HG03558 (cell line): ENCODE measurements around the gene TBC1D8.
A peak's percentile ranks its signal among the peaks of the same experiment; 100 is the strongest.

Experiments used
- ATAC-seq: cut with Tn5 transposase; IDR thresholded peaks from one replicate; pipeline ENCODE4 v1.9.1; 2021; ENCODE audit warnings: moderate number of reproducible peaks; ENCODE audit not compliant: unreplicated experiment; ENCODE audit errors: extremely low read depth

The TBC1D8 gene

GRCh38 chr2:100986157-100986556 is 165.0 kb downstream of the TBC1D8 start:
- no peak for ATAC-seq

- no peak for ATAC-seq
These were observed 166.3 kb downstream of the TBC1D8 start for GRCh38 chr2:100984892-100985307.

DNA sequence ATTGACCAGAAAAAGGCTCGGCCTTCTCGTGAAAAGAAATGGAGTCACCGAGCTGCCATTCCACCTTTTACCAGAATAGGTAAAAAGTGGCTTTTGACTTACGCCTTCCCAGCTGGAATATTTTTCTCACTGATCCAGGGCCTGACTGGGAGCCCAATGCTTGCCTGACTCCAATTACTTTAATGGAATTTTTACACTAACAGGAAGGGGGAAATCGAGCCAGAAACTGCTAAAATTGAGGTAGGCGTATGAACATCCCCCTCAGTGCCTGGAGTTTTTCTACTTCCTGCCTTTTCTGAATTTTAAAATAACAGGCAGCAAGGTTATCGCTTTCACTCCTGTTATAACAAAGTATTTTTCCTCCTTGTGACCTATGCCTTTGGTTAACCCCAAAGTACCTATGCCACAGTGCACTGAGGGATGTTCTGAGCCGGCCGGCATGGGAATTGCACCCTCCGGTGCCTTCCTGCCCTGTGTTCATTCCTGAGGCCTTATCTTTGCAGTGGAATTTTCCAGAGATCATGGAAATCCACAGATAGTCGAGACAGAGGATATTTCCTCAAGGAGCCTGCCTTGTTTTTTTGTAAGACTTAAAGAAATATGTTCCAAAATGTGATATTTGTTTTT is 167.4 kb downstream of the TBC1D8 start:
- no peak for ATAC-seq

GRCh38 chr2:100983201-100983600 is 168.0 kb downstream of the TBC1D8 start:
- no peak for ATAC-seq

- no peak for ATAC-seq
These were observed 168.7 kb downstream of the TBC1D8 start for GRCh38 chr2:100982431-100982861.

DNA sequence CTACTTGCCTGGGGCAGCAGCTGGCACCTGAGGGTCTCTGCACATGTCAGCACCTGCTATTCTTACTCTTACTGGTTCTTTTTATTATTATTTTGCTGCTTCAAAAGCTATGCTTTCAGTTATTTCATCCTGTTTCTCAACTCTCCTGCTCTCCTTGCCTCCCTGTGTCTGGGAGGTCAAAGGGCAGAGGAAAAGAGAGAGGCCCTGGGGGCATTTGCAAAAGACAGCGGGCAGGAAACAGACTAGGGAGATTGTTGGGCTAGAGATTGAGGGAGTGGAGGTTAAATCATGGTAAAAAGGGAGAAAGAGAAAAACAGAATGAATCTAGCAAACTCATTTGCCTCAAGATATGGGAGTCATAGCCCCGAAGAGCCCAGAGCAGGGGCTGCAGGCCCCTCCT is 170.2 kb downstream of the TBC1D8 start:
- ATAC-seq, result no peak

DNA sequence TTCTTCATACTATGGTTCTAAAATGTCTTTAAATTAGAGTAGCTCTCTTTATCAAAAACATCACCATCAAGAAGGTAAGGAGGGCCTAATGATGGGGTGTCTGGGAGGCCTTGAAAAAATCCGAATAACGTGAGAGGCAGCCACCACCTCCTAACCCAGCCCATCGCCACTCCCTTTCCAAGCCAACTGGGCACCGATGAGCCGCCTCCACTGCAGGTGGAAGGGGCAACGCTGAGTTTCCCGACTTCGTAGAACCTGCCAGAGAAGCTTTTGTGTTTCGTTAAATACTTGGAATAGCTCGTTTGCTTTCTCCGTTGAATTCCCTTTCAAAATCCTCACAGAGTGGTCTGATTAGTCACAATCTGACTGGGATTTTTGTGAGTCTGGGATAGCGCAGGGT is 171.1 kb downstream of the TBC1D8 start:
- ATAC-seq, result no peak

- ATAC-seq, result no peak
These were observed 172.5 kb downstream of the TBC1D8 start for GRCh38 chr2:100978582-100979191.

- no peak for ATAC-seq
These were observed 173.7 kb downstream of the TBC1D8 start for GRCh38 chr2:100977511-100977910.

GRCh38 chr2:100976645-100977391 is 174.4 kb downstream of the TBC1D8 start:
- ATAC-seq, result peak; percentile 61

GRCh38 chr2:100976061-100976460 is 175.1 kb downstream of the TBC1D8 start:
- no peak for ATAC-seq

GRCh38 chr2:100975521-100975785 is 175.7 kb downstream of the TBC1D8 start:
- ATAC-seq, result no peak

DNA sequence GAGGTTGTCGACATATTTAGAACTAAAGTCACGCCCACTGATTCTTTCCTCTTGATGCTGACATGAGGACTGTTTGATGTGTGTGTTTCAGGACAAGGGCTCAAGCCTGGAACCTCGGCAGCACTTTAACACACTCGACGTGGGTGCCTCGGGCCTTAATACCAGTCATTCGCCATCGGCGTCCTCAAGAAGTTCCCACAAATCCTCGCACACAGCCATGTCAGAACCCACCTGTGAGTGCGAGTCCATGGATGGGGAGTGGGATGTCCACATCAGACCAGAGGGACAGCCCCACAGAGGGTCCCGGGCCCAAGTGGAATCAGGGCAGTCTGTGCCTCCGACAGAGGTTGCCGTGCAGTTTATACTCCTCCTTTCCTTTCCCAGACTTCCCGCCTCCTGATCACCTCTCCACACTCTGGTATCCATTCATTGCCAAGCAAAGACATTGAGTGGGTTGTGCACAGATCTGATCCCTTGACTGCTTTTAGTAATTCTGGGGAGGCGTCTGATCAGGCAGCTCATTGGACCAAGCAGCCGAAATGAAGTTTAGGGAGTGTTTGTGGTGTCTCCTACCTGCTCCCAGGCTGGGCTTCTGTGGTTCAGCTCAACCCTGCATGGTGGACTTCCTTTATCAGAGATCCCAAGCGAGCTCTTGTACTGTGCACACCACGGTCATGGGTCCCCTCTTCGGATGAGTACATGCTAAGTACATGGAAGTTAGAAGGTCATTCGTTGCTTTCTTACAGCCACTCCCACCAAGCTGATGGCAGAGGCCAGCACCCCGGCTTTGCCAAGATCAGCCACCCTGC is 176.3 kb downstream of the TBC1D8 start:
- no peak for ATAC-seq

DNA sequence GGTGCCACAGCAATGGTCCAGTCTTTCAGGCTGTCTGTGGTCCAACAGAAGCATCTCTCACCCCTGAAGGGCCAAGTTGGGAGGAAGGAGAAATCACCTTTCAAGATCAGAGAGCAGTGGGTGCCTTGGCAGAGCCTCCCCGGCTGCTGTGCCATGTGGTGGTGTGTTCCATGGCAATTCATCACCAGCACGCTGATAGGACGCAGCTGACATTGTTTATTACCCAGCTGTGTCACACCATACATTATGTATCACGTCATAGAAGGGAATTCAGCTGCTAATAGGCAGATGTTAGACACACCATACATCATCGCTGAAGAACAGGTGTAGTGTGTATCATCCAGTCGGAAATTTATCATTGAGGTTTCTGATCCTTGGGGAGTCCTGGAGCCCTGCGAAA is 178.7 kb downstream of the TBC1D8 start:
- no peak for ATAC-seq

DNA sequence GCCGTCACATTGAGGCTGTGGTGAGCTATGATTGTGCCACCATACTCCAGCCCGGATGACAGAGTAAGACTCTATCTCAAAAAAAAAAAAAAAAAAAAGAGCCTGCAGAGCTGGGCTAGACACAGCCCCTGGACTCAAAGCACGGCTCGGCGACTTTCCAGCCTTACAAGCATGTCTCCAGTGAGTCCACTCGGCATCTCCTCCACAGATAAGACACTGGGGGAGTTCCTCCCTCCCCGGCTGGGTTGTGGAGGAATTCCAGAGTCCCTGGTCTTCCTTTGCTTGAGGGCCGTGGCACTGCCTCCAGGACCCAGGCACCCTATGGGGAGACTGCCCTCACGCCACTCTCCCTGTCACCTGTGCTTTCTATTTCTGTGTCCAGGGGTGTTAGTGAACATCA is 180.0 kb downstream of the TBC1D8 start:
- ATAC-seq, result no peak

- no peak for ATAC-seq
These were observed 181.2 kb downstream of the TBC1D8 start for GRCh38 chr2:100969998-100970397.

GRCh38 chr2:100968146-100969145 is 182.7 kb downstream of the TBC1D8 start:
- no peak for ATAC-seq

- no peak for ATAC-seq
These were observed 183.5 kb downstream of the TBC1D8 start for GRCh38 chr2:100967716-100968115.

DNA sequence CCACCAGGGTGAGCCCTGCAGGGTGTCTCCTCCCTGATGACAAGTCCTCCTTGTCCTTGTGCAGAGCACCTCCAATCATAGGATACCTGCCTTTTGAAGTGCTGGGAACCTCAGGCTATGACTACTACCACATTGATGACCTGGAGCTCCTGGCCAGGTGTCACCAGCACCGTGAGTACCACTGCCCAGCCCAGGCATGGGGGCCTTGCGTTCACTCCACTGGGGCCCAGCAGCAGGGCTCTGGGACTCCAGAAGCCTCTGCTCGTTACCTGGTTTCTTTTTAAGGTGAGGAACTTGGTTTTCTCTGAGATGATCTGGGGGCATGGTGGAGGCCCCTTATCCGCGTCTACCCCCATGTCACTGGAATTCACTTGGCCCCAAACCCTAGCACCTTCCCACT is 185.6 kb downstream of the TBC1D8 start:
- ATAC-seq, result no peak

- ATAC-seq, result no peak
These were observed 186.5 kb downstream of the TBC1D8 start for GRCh38 chr2:100964681-100965169.
